ENCODE data around the gene ARL11. TPM values are rescaled to one million over a fixed set of nuclear protein-coding genes. Genes with fewer than 3 reads are reported as not detected.

Gene ARL11
- total and polyA plus RNA-seq, 2 of the 4 experiments (the other 2 are of a cell fraction) = not detected

GRCh38 chr13:49657241-49657641, 28.9 kb downstream of the ARL11 start:
- H3K4me3 ChIP-seq (ENCODE audit: insufficient read depth, low read depth, low read length) = no peak overlapping the region
- in situ Hi-C loops (cut with MboI; ENCODE audit: low sequenced_read_pairs) = loop anchor here (25.0 kb wide), 2 partner anchors 1255 to 1405 kb away; partner anchors contain the start of gene RNASEH2B
- no peak overlapping the region for H4K5ac ChIP-seq (ENCODE audit: low read depth, low read length)
- H3K18ac ChIP-seq (ENCODE audit: low read depth, low read length) = no peak overlapping the region
- H3K4ac ChIP-seq (ENCODE audit: low read depth, low read length) = no peak overlapping the region
- no peak overlapping the region for H2BK20ac ChIP-seq (ENCODE audit: low read depth, low read length)
- H3K9me3 ChIP-seq (ENCODE audit: control insufficient read depth, insufficient read depth, low read length) = no peaks in the 10 kb centered on the region
- no TSS peak for BruUV-seq (replicated peaks)
- no peak overlapping the region for H4K8ac ChIP-seq (ENCODE audit: low read depth in 2 of 2, low read length in 2 of 2)
- H2AK5ac ChIP-seq (ENCODE audit: low read depth, low read length) = no peak overlapping the region; the same call in 1 of the 2 replicates
- no peaks in the 10 kb centered on the region for H4K20me1 ChIP-seq (ENCODE audit: insufficient read depth, low read length)
- peaks cover 14% of the 10 kb centered on the region for H3K36me3 ChIP-seq (ENCODE audit: control insufficient read depth, insufficient read depth, low read length)
- no peak overlapping the region for H3K56ac ChIP-seq (ENCODE audit: extremely low read depth, insufficient read depth, low read length)
- H3K14ac ChIP-seq (replicated peaks; ENCODE audit: low read depth, low read length) = no peak overlapping the region
- H3K27me3 ChIP-seq (ENCODE audit: control insufficient read depth, insufficient read depth, low read length) = no peaks in the 10 kb centered on the region
- no peak overlapping the region for H3K23ac ChIP-seq (ENCODE audit: low read depth, low read length)
- no peak overlapping the region for H2BK15ac ChIP-seq (ENCODE audit: low read depth, low read length)
- peak overlapping the region; percentile 18 for H2AFZ ChIP-seq (replicated peaks; ENCODE audit: low read length, poor library complexity)
- no peak overlapping the region for H2AK9ac ChIP-seq (replicated peaks; ENCODE audit: low read depth, low read length, poor library complexity)
- intact Hi-C loops (cut with micrococcal nuclease) = no loop called here
- H3K9ac ChIP-seq (ENCODE audit: low read depth, low read length) = no peak overlapping the region
- ATAC-seq (ENCODE audit: low read depth) (no peak), DNase-seq (no peak)
- no peak overlapping the region for H3K27ac ChIP-seq (ENCODE audit: insufficient read depth, low read length)
- WGBS, 2 experiments (ENCODE audit: extremely low coverage in 2 of 2, insufficient read length in 1 of 2) = 83% methylated on average over 5 of the region's 9 CpGs; no CpG with 5 or more reads in 1 of the 2 experiments
- ChIA-PET POLR2A (ENCODE audit: unreplicated experiment) (no interaction called here), CTCF (no interaction called here)
- no peak overlapping the region for H4K91ac ChIP-seq (ENCODE audit: insufficient read depth, low read depth, low read length)
- H2BK120ac ChIP-seq (ENCODE audit: low read depth, low read length) = no peak overlapping the region
- H3K4me2 ChIP-seq (ENCODE audit: low read depth, low read length) = no peak overlapping the region
- H3K9me1 ChIP-seq (ENCODE audit: insufficient read depth, low read length) = peaks cover 4% of the 10 kb centered on the region; the same call in 1 of the 2 replicates
- no peaks in the 10 kb centered on the region; the same call in 1 of the 2 replicates for H3K4me1 ChIP-seq (ENCODE audit: control insufficient read depth, insufficient read depth, low read length)
- TF ChIP-seq CEBPB (IDR thresholded peaks at IDR 0.05; ENCODE audit: low read depth, low read length) (no peak), FOS (IDR thresholded peaks at IDR 0.05; ENCODE audit: low read depth, low read length) (no peak), MAZ (IDR thresholded peaks at IDR 0.05; ENCODE audit: borderline replicate concordance, low read depth, low read length) (no peak), NFE2L2 (IDR thresholded peaks at IDR 0.05; ENCODE audit: low read depth, low read length) (no peak), RFX5 (IDR thresholded peaks at IDR 0.05; ENCODE audit: low read depth, low read length) (no peak), MXI1 (IDR thresholded peaks at IDR 0.05; ENCODE audit: borderline replicate concordance, low read depth, low read length) (no peak), BHLHE40 (IDR thresholded peaks at IDR 0.05; ENCODE audit: low read depth, low read length) (no peak), SMC3 (IDR thresholded peaks at IDR 0.05; ENCODE audit: low read depth, low read length) (no peak)
- TF ChIP-seq, protein P1, sequence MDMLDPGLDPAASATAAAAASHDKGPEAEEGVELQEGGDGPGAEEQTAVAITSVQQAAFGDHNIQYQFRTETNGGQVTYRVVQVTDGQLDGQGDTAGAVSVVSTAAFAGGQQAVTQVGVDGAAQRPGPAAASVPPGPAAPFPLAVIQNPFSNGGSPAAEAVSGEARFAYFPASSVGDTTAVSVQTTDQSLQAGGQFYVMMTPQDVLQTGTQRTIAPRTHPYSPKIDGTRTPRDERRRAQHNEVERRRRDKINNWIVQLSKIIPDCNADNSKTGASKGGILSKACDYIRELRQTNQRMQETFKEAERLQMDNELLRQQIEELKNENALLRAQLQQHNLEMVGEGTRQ (IDR thresholded peaks at IDR 0.05; ENCODE audit: low read depth, low read length) = no peak
- TF ChIP-seq, protein P2, sequence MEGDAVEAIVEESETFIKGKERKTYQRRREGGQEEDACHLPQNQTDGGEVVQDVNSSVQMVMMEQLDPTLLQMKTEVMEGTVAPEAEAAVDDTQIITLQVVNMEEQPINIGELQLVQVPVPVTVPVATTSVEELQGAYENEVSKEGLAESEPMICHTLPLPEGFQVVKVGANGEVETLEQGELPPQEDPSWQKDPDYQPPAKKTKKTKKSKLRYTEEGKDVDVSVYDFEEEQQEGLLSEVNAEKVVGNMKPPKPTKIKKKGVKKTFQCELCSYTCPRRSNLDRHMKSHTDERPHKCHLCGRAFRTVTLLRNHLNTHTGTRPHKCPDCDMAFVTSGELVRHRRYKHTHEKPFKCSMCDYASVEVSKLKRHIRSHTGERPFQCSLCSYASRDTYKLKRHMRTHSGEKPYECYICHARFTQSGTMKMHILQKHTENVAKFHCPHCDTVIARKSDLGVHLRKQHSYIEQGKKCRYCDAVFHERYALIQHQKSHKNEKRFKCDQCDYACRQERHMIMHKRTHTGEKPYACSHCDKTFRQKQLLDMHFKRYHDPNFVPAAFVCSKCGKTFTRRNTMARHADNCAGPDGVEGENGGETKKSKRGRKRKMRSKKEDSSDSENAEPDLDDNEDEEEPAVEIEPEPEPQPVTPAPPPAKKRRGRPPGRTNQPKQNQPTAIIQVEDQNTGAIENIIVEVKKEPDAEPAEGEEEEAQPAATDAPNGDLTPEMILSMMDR (conservative IDR thresholded peaks at IDR 0.05; ENCODE audit: low read depth, low read length) = no peak
- TF ChIP-seq, protein P3, sequence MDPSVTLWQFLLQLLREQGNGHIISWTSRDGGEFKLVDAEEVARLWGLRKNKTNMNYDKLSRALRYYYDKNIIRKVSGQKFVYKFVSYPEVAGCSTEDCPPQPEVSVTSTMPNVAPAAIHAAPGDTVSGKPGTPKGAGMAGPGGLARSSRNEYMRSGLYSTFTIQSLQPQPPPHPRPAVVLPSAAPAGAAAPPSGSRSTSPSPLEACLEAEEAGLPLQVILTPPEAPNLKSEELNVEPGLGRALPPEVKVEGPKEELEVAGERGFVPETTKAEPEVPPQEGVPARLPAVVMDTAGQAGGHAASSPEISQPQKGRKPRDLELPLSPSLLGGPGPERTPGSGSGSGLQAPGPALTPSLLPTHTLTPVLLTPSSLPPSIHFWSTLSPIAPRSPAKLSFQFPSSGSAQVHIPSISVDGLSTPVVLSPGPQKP (IDR thresholded peaks at IDR 0.05; ENCODE audit: borderline replicate concordance, low read depth, low read length) = no peak
- no peaks in the 10 kb centered on the region for H3K79me1 ChIP-seq (ENCODE audit: low read depth in 1 of 2, low read length in 2 of 2)
- H2BK5ac ChIP-seq (ENCODE audit: low read depth, low read length, poor library complexity, severe bottlenecking) = no peak overlapping the region
- dilution Hi-C loops (cut with HindIII; ENCODE audit: low sequenced_read_pairs, unreplicated experiment) = no loop called here
